ENCODE results near the gene PRR7. TPM values are rescaled to one million over a fixed set of nuclear protein-coding genes. Genes with fewer than 3 reads are reported as not detected.
A peak's percentile ranks its signal among the peaks of the same experiment; 100 is the strongest.

The PRR7 gene
- total and polyA plus RNA-seq, 2 of the 4 experiments (the other 2 are of a cell fraction): 1.1 to 10.1 TPM

- Histone ChIP-seq H3K27me3 (ENCODE audit: control insufficient read depth, insufficient read depth, low read length) (no peaks in the 10 kb centered on the region), H2BK15ac (ENCODE audit: low read depth, low read length) (no peak overlapping the region), H3K4me3 (ENCODE audit: insufficient read depth, low read depth, low read length) (no peak overlapping the region), H3K56ac (ENCODE audit: extremely low read depth, insufficient read depth, low read length) (no peak overlapping the region), H4K5ac (ENCODE audit: low read depth, low read length) (no peak overlapping the region), H2BK5ac (ENCODE audit: low read depth, low read length, poor library complexity, severe bottlenecking) (no peak overlapping the region), H3K4me1 (ENCODE audit: control insufficient read depth, insufficient read depth, low read length) (peaks cover 8% of the 10 kb centered on the region), H3K79me1 (ENCODE audit: low read depth in 1 of 2, low read length in 2 of 2) (peaks cover 6 to 17% of the 10 kb centered on the region in 2 experiments; a peak in 3 of 4 replicates), H2BK20ac (ENCODE audit: low read depth, low read length) (no peak overlapping the region), H3K23ac (ENCODE audit: low read depth, low read length) (no peak overlapping the region), H2AK5ac (ENCODE audit: low read depth, low read length) (no peak overlapping the region), H3K9me3 (ENCODE audit: control insufficient read depth, insufficient read depth, low read length) (no peaks in the 10 kb centered on the region), H3K9me1 (ENCODE audit: insufficient read depth, low read length) (no peaks in the 10 kb centered on the region), H2BK120ac (ENCODE audit: low read depth, low read length) (no peak overlapping the region), H2AK9ac (replicated peaks; ENCODE audit: low read depth, low read length, poor library complexity) (peak overlapping the region; percentile 85), H3K36me3 (ENCODE audit: control insufficient read depth, insufficient read depth, low read length) (peaks cover 46% of the 10 kb centered on the region), H3K14ac (replicated peaks; ENCODE audit: low read depth, low read length) (no peak overlapping the region), H4K91ac (ENCODE audit: insufficient read depth, low read depth, low read length) (no peak overlapping the region), H3K27ac (ENCODE audit: insufficient read depth, low read length) (no peak overlapping the region), H3K4ac (ENCODE audit: low read depth, low read length) (no peak overlapping the region), H3K9ac (ENCODE audit: low read depth, low read length) (no peak overlapping the region), H4K20me1 (ENCODE audit: insufficient read depth, low read length) (peaks cover 72% of the 10 kb centered on the region), H2AFZ (replicated peaks; ENCODE audit: low read length, poor library complexity) (peak overlapping the region; percentile 13), H3K4me2 (ENCODE audit: low read depth, low read length) (no peak overlapping the region), H3K18ac (ENCODE audit: low read depth, low read length) (no peak overlapping the region), H4K8ac (ENCODE audit: low read depth in 2 of 2, low read length in 2 of 2) (no peak overlapping the region)
- ChIA-PET CTCF (interaction anchor here (0.8 to 1.6 kb wide), 8 partner anchors 10 to 68 kb away, joined by 3 to 11 read pairs (median 4); no protein-coding TSS in a partner anchor), POLR2A (ENCODE audit: unreplicated experiment) (interaction anchor here (0.6 kb wide), 2 partner anchors 11 to 88 kb away, joined by 3 to 7 read pairs; no protein-coding TSS in a partner anchor)
- DNase-seq (peak; percentile 97), ATAC-seq (ENCODE audit: low read depth) (peak; percentile 70)
- TF ChIP-seq MXI1 (IDR thresholded peaks at IDR 0.05; ENCODE audit: borderline replicate concordance, low read depth, low read length) (no peak; the same call in 1 of the 2 replicates), CEBPB (IDR thresholded peaks at IDR 0.05; ENCODE audit: low read depth, low read length) (peak; percentile 76), RFX5 (IDR thresholded peaks at IDR 0.05; ENCODE audit: low read depth, low read length) (peak; percentile 90), FOS (IDR thresholded peaks at IDR 0.05; ENCODE audit: low read depth, low read length) (no peak), MAZ (IDR thresholded peaks at IDR 0.05; ENCODE audit: borderline replicate concordance, low read depth, low read length) (peak; percentile 35; the same call in 1 of the 2 replicates), MAFK (IDR thresholded peaks at IDR 0.05; ENCODE audit: low read depth, low read length) (no peak), CTCF (conservative IDR thresholded peaks at IDR 0.05; ENCODE audit: low read depth, low read length) (peak; percentile 59), NFE2L2 (IDR thresholded peaks at IDR 0.05; ENCODE audit: low read depth, low read length) (no peak), USF2 (IDR thresholded peaks at IDR 0.05; ENCODE audit: low read depth, low read length) (0 out of 2 replicates have a peak, but pooled peaks have one; percentile 29), CHD1 (IDR thresholded peaks at IDR 0.05; ENCODE audit: low read depth, low read length) (no peak), RAD21 (IDR thresholded peaks at IDR 0.05; ENCODE audit: low read length) (0 out of 2 replicates have a peak, but pooled peaks have one; percentile 13)
- intact Hi-C loops (cut with micrococcal nuclease) (loop anchor here (1.0 to 2.0 kb wide), 2 partner anchors 40 to 146 kb away; partner anchors contain the start of genes MXD3 and PDLIM7), dilution Hi-C loops (cut with HindIII; ENCODE audit: low sequenced_read_pairs, unreplicated experiment) (no loop called here), in situ Hi-C loops (cut with MboI; ENCODE audit: low sequenced_read_pairs) (no loop called here)
- WGBS, 2 experiments (ENCODE audit: extremely low coverage in 2 of 2, insufficient read length in 1 of 2): 82% methylated on average over 6 of the region's 24 CpGs; no CpG with 5 or more reads in 1 of the 2 experiments
- BruUV-seq (replicated peaks): TSS peak; percentile 89
Measured at GRCh38 chr5:177456976-177457851, 10.6 kb downstream of the PRR7 start.

All from IMR-90 (cell line).